SK-N-MC (cell line): ENCODE data around the gene CPN2.

Source experiments
- DNase-seq: peaks from one replicate; pipeline ENCODE4 v3.0.0-alpha.2; 2011; ENCODE audit warnings: low read depth, low spot score
- H3K27ac ChIP-seq: fragments of 200-600 bp; sonication (generic); 2 replicates; pipeline ENCODE4 v1.5.1; 2016; ENCODE audit warnings: mixed run types
- H3K36me3 ChIP-seq: fragments of 200-600 bp; sonication (generic); 2 replicates; pipeline ENCODE4 v1.6.1; 2017; ENCODE audit warnings: antibody characterized with exemption, low read length, mixed read lengths; ENCODE audit not compliant: insufficient read depth
- H3K4me3 ChIP-seq: fragments of 200-600 bp; sonication (generic); 2 replicates; pipeline ENCODE4 v1.5.1; 2016
- H3K9ac ChIP-seq: fragments of 200-600 bp; sonication (generic); 2 replicates; pipeline ENCODE4 v1.8.0; 2017; ENCODE audit warnings: mixed run types, mixed read lengths; ENCODE audit not compliant: insufficient read length
- H3K9me3 ChIP-seq: fragments of 200-600 bp; sonication (generic); 2 replicates; pipeline ENCODE4 v1.6.1; 2017; ENCODE audit warnings: low read depth, mild to moderate bottlenecking, antibody characterized with exemption, low read length, moderate library complexity, mixed read lengths
- EZH2 ChIP-seq: fragments of 200-600 bp; sonication (generic); IDR thresholded peaks from one replicate; pipeline ENCODE4 v1.6.1; 2017; ENCODE audit warnings: antibody characterized with exemption
- FOXP2 ChIP-seq: optimal IDR thresholded peaks from 2 replicates; pipeline ENCODE3; 2011; ENCODE audit warnings: mild to moderate bottlenecking, moderate library complexity; ENCODE audit not compliant: insufficient read depth; ENCODE audit errors: extremely low read length, control extremely low read depth
- POLR2AphosphoS5 ChIP-seq: IDR thresholded peaks from 2 replicates; pipeline ENCODE4 v1.6.1; 2012; ENCODE audit warnings: mild to moderate bottlenecking, low read depth, low read length, borderline replicate concordance

The CPN2 gene

GRCh38 chr3:194375473-194376240 is 24.5 kb upstream of the CPN2 start:
- Histone ChIP-seq H3K9ac (no peak overlapping the region), H3K27ac (peak overlapping the region; percentile 48; the same call in 1 of the 2 replicates), H3K36me3 (no peaks in the 10 kb centered on the region), H3K4me3 (peak overlapping the region; percentile 66), H3K9me3 (no peaks in the 10 kb centered on the region)
- TF ChIP-seq EZH2 = no peak
- peak; percentile 99 for TF ChIP-seq FOXP2
- TF ChIP-seq POLR2AphosphoS5 = no peak
- no peak for DNase-seq

GRCh38 chr3:194374935-194375334 is 23.8 kb upstream of the CPN2 start:
- Histone ChIP-seq H3K4me3 (no peak overlapping the region), H3K9ac (no peak overlapping the region), H3K9me3 (no peaks in the 10 kb centered on the region), H3K36me3 (no peaks in the 10 kb centered on the region), H3K27ac (0 out of 2 replicates have a peak overlapping the region, but pooled peaks have one; percentile 8)
- no peak for TF ChIP-seq EZH2
- no peak for TF ChIP-seq FOXP2
- no peak for TF ChIP-seq POLR2AphosphoS5
- no peak for DNase-seq

- H3K4me3 ChIP-seq = no peak overlapping the region
- no peak for DNase-seq
- no peak overlapping the region for H3K9ac ChIP-seq
- H3K27ac ChIP-seq = peak overlapping the region; percentile 14; the same call in 1 of the 2 replicates
- no peaks in the 10 kb centered on the region for H3K9me3 ChIP-seq
- no peak for TF ChIP-seq POLR2AphosphoS5
- no peak for TF ChIP-seq FOXP2
- no peak for TF ChIP-seq EZH2
- H3K36me3 ChIP-seq = no peaks in the 10 kb centered on the region
These were observed 22.8 kb upstream of the CPN2 start for GRCh38 chr3:194373899-194374298.

DNA sequence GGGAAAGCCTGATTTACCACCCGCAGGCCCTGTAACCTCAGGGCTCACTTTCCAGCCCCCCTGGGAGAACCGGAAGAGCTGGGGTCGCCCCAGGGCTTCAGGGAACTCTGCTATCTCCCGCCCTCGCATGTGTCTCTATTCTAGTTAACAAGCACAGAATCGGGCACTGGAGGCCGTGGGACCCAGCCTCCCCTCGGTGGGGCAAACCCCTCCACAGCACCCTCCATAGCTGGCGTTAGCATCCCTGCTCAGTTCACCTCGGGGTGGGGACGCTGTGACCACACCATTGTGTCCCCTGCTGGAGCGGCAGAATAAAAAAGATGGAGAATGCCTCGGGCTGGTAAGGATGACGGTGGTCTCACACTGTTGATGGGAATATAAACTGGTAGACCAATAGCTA is 21.9 kb upstream of the CPN2 start:
- no peak for TF ChIP-seq FOXP2
- TF ChIP-seq EZH2 = no peak
- TF ChIP-seq POLR2AphosphoS5 = no peak
- Histone ChIP-seq H3K4me3 (0 out of 2 replicates have a peak overlapping the region, but pooled peaks have one; percentile 8), H3K27ac (no peak overlapping the region), H3K9ac (peak overlapping the region; percentile 15), H3K9me3 (no peaks in the 10 kb centered on the region), H3K36me3 (no peaks in the 10 kb centered on the region)
- no peak for DNase-seq

DNA sequence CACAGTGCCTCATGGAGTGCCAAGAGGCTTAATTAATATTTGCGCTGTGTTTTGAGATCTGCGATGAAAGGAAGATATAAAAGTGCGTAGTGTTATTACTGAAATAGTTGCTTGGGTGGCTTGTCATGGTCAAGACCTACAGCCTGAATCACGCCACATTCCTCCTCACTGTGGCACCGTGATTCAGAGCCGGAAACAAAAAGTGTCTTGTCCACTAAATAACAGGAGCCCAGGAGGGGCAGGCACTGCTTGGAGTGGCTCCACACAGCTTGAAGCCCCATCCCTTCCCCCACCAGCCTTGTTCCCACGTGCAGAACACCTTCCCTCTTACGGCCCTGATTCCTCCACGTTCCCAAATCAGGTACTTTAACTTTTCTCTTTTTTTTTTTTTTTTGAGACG is 19.6 kb upstream of the CPN2 start:
- no peak overlapping the region for H3K9ac ChIP-seq
- H3K36me3 ChIP-seq = no peaks in the 10 kb centered on the region
- no peak for DNase-seq
- no peak overlapping the region for H3K4me3 ChIP-seq
- TF ChIP-seq FOXP2 (no peak), EZH2 (no peak), POLR2AphosphoS5 (no peak)
- no peak overlapping the region for H3K27ac ChIP-seq
- H3K9me3 ChIP-seq = no peaks in the 10 kb centered on the region

- TF ChIP-seq POLR2AphosphoS5 (no peak), EZH2 (no peak), FOXP2 (no peak)
- no peak within 1 kb of the TSS for H3K9ac ChIP-seq
- H3K4me3 ChIP-seq = no peak within 1 kb of the TSS
- no peak for DNase-seq
- H3K36me3 ChIP-seq = no peaks in the 10 kb centered on the region
- no peak within 1 kb of the TSS for H3K27ac ChIP-seq
- no peaks in the 10 kb centered on the region for H3K9me3 ChIP-seq
These were observed 18.6 kb upstream of the CPN2 start, which contains the start of gene LRRC15 for GRCh38 chr3:194369522-194370279. Gene LRRC15 (minus strand): TSS chr3:194369743. CDS start chr3:194361043, 8,700 bp downstream.

DNA sequence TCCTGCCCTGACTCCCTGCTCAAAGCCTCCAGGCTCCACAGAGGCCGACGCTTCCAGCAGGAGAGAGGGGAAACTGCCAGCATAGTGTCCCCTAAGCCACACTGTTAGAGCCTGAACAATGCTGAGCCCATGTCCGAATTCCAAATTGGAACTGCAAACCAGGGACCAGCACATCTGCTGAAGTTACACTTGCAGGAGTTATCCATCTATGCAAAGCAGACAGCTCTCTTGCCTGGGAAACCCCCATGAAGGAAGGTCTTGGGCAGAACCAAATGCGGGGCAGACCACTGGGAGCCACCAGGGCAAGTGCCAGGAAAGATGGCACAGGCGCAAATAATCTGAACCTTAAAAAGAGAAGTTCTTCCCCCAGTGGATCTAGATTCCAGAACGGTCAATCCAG is 17.8 kb upstream of the CPN2 start:
- H3K36me3 ChIP-seq = no peaks in the 10 kb centered on the region
- TF ChIP-seq POLR2AphosphoS5 (no peak), EZH2 (no peak), FOXP2 (no peak)
- DNase-seq = no peak
- no peak overlapping the region for H3K27ac ChIP-seq
- H3K9ac ChIP-seq = no peak overlapping the region
- H3K9me3 ChIP-seq = no peaks in the 10 kb centered on the region
- no peak overlapping the region for H3K4me3 ChIP-seq

DNA sequence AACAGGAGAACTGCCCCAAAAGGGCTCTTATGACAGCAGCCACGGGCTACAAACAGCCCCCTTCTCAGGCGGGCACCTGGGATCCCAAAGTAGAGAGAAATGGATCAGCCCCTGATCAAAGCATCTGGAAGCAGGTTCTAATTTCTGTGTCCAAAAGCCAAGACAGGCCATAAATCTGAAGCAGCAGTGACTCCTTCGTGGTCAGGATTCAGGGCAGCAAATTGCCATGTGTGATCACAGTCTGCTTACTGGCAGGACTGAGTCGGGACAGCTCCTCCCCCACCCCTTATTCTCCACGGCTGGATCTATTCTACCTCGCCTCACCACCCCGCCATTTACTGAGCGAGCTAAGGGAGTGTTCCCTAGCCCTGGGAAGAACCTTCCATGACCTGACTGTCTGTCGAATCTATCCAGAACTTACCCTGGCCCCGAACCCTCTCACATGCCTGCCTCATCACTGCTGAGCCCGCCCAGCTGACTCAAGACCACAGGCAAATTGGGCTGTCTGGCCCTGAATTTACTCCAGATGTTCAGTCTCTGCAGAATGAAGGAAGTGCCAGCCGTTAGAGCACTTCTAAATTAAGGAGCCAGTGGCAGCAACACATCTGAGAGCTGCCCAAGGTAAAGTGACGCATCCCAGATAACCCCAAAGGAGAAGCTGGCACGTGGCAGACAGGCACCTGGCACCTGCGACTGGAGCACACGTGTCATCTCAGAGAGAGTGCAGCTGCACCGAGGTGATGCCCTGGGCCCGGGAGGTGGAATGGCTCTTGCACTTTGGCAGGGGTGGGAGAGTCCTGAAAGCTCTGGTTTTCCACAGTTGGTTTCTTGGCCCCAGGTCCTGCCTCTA is 17.1 kb upstream of the CPN2 start:
- TF ChIP-seq FOXP2 (no peak), EZH2 (no peak), POLR2AphosphoS5 (no peak)
- H3K4me3 ChIP-seq = no peak overlapping the region
- DNase-seq = no peak

More for the DNA sequence above, 17.1 kb upstream of the CPN2 start:
- Histone ChIP-seq H3K27ac (no peak overlapping the region), H3K36me3 (no peaks in the 10 kb centered on the region), H3K9ac (no peak overlapping the region), H3K9me3 (no peaks in the 10 kb centered on the region)
